Measurements from ENCODE around the gene DNAH8.

GRCh38 chr6:38901802-38902522, 186.9 kb downstream of the DNAH8 start:
- TF ChIP-seq EZH2 (IDR thresholded peaks at IDR 0.05), result no peak
- no peak for TF ChIP-seq CTCF (IDR thresholded peaks at IDR 0.05)
- no peak for TF ChIP-seq EZH2phosphoT487 (IDR thresholded peaks at IDR 0.05)

Data from neural progenitor cell (in vitro differentiated cells).